Spinal cord (tissue), 10 donors: Measurements from ENCODE around the gene TRPV2. TPM values are rescaled to one million over a fixed set of nuclear protein-coding genes. Genes with fewer than 3 reads are reported as not detected.
"Not testable (repeated sequence)": the region's sequence is repeated elsewhere in the genome, so short reads cannot be mapped to it uniquely, and the experiment has no call there.

Source experiments
- DNase-seq, 6 donors: peaks; one replicate each; pipeline versions ENCODE4 v3.0.0 to v3.0.0-alpha.2; 2013 to 2015; ENCODE audit warnings: low spot score in 6 of 6, low read depth in 4 of 6
- H3K27ac ChIP-seq: one replicate; pipeline ENCODE4 v1.5.1; 2013; ENCODE audit warnings: low read depth, low read length, control low read depth
- H3K27me3 ChIP-seq: one replicate; pipeline ENCODE4 v1.6.1; 2013; ENCODE audit warnings: low read length; ENCODE audit not compliant: control insufficient read depth, insufficient read depth
- H3K36me3 ChIP-seq: one replicate; pipeline ENCODE4 v1.6.1; 2013; ENCODE audit warnings: low read length; ENCODE audit not compliant: control insufficient read depth, insufficient read depth
- H3K4me1 ChIP-seq: one replicate; pipeline ENCODE4 v1.6.1; 2013; ENCODE audit warnings: low read length; ENCODE audit not compliant: control insufficient read depth, insufficient read depth
- H3K4me3 ChIP-seq: one replicate; pipeline ENCODE4 v1.5.1; 2013; ENCODE audit warnings: low read depth, low read length, control low read depth
- H3K9me3 ChIP-seq: one replicate; pipeline ENCODE4 v1.6.1; 2013; ENCODE audit warnings: low read length; ENCODE audit not compliant: control insufficient read depth, insufficient read depth
- WGBS: methylation state at CpG from one replicate; pipeline ENCODE4 v1.1.5; 2013; ENCODE audit warnings: missing lambda C conversion rate; ENCODE audit not compliant: insufficient coverage; 5-methylcytosine and 5-hydroxymethylcytosine counted together
- polyA plus RNA-seq, 2 donors: library from polyadenylated mRNA; unstranded; fragments of 120-200 nt; gene quantifications; one replicate each; pipeline ENCODE4 v1.2.1, GENCODE V29; 2013; ENCODE audit not compliant: insufficient read length in 2 of 2
- total RNA-seq, 2 donors: library from RNA; depleted of rRNA in 1 of 2; stranded (reverse); fragments of 120-200 nt in 1 of 2; fragments of >200 nt in 1 of 2; gene quantifications; one replicate each; pipeline versions ENCODE4 v1.2.3 to v1.2.4, GENCODE V29; 2013 to 2014
- donor health status: healthy.

The TRPV2 gene
- total and polyA plus RNA-seq, 4 donors: 4.5 to 19.3 (median 16.9) TPM

DNA sequence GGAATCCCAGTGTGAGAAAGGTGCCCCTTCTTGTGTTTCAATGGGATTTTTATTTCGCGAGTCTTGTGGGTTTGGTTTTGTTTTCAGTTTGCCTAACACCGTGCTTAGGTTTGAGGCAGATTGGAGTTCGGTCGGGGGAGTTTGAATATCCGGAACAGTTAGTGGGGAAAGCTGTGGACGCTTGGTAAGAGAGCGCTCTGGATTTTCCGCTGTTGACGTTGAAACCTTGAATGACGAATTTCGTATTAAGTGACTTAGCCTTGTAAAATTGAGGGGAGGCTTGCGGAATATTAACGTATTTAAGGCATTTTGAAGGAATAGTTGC, 33.9 kb upstream of the TRPV2 start:
- DNase-seq: no peak
- H3K27me3 ChIP-seq: no peaks in the 10 kb centered on the region
- H3K4me1 ChIP-seq: peaks cover 35% of the 10 kb centered on the region
- H3K4me3 ChIP-seq: peak overlapping the region; percentile 77
- no peaks in the 10 kb centered on the region for H3K9me3 ChIP-seq
- peak overlapping the region; percentile 99 for H3K27ac ChIP-seq
- peaks cover 17% of the 10 kb centered on the region for H3K36me3 ChIP-seq
- WGBS: 3% methylated on average over 14 of the region's 14 CpGs

DNA sequence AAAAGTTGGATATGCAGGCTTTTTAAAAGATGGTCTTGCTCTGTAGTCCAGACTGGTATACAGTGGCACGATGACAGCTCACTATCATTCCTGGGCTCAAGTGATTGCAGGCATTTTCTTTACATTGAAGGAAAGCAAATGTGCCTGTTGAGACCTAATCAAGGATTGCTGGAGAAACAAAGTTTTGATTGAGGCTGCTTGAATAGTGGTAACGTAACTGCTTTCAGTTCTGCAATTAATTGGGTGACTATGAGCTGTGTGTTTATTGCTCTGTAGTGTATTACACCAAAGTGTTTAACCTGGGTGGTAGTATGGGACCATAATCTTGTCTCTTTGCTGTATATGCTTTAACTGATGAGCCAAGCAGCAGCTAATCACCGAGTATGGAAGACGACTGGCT, 32.2 kb upstream of the TRPV2 start:
- H3K27me3 ChIP-seq: peaks cover 3% of the 10 kb centered on the region
- H3K9me3 ChIP-seq: no peaks in the 10 kb centered on the region
- DNase-seq: no peak
- no peak overlapping the region for H3K27ac ChIP-seq
- WGBS: 84% methylated on average over 4 of the region's 4 CpGs
- H3K36me3 ChIP-seq: peaks cover 17% of the 10 kb centered on the region
- H3K4me1 ChIP-seq: peaks cover 45% of the 10 kb centered on the region
- no peak overlapping the region for H3K4me3 ChIP-seq

GRCh38 chr17:16383772-16384287, 31.5 kb upstream of the TRPV2 start:
- Histone ChIP-seq H3K9me3 (no peaks in the 10 kb centered on the region), H3K36me3 (peaks cover 17% of the 10 kb centered on the region), H3K4me1 (peaks cover 42% of the 10 kb centered on the region), H3K27ac (no peak overlapping the region), H3K4me3 (no peak overlapping the region), H3K27me3 (peaks cover 3% of the 10 kb centered on the region)
- DNase-seq: no peak
- WGBS: 100% methylated on average over 1 of the region's 5 CpGs

- Histone ChIP-seq H3K27me3 (peaks cover 3% of the 10 kb centered on the region), H3K36me3 (peaks cover 17% of the 10 kb centered on the region), H3K27ac (no peak overlapping the region), H3K4me1 (peaks cover 38% of the 10 kb centered on the region), H3K4me3 (no peak overlapping the region), H3K9me3 (no peaks in the 10 kb centered on the region)
- WGBS: no CpG with 5 or more reads among the region's 5 CpGs
- DNase-seq: no peak
These were observed 30.8 kb upstream of the TRPV2 start for GRCh38 chr17:16384557-16384956.

GRCh38 chr17:16386126-16386507, 29.3 kb upstream of the TRPV2 start:
- peaks cover 17% of the 10 kb centered on the region for H3K36me3 ChIP-seq
- H3K27ac ChIP-seq, H3K27me3 ChIP-seq, DNase-seq, H3K9me3 ChIP-seq: not testable (repeated sequence)
- peak overlapping the region; percentile 53 for H3K4me3 ChIP-seq
- H3K4me1 ChIP-seq: peaks cover 32% of the 10 kb centered on the region
- 50% methylated on average over 17 of the region's 23 CpGs for WGBS

DNA sequence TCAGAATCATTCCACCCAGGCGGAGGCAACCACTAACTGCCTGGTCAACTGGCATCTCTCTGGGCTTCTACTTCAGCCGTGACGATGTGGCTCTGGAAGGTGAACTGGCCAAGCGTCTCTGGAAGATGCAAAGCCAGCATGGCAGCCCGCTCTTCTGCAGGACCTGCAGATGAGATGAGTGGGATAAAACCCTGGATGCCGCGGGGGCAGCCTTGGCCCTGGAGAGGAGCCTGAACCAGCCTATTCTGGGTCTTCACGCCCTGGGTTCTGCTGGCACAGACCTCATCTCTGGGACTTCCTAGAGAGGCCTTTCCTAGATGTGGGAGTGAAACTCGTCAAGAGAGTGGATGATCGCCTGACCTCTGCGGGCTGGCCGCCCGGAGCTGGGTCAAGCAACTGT, 23.9 kb upstream of the TRPV2 start:
- Histone ChIP-seq H3K4me3 (no peak overlapping the region), H3K4me1 (peaks cover 10% of the 10 kb centered on the region), H3K36me3 (no peaks in the 10 kb centered on the region), H3K27ac (no peak overlapping the region), H3K9me3 (no peaks in the 10 kb centered on the region), H3K27me3 (peaks cover 3% of the 10 kb centered on the region)
- 97% methylated on average over 13 of the region's 13 CpGs for WGBS
- DNase-seq: no peak

DNA sequence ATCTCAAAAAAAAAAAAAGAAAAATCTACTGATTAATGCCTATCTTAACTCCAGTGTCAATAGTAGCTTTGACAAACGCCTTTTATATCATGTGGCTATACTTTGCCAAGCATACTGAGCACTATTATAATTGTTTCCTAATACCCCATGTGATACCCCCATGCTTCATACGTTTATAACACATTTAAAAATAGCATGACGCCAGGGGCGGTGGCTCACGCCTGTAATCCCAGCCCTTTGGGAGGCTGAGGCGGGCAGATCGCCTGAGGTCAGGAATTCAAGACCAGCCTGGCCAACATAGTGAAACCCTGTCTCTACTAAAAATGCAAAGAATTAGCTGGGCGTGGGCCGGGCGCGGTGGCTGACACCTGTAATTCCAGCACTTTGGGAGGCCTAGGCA, 22.9 kb upstream of the TRPV2 start:
- not testable (repeated sequence) for H3K36me3 ChIP-seq
- WGBS: 93% methylated on average over 11 of the region's 11 CpGs

GRCh38 chr17:16395887-16396286, 19.5 kb upstream of the TRPV2 start:
- not testable (repeated sequence) for H3K27ac ChIP-seq, DNase-seq, H3K4me1 ChIP-seq, H3K4me3 ChIP-seq, H3K27me3 ChIP-seq, H3K36me3 ChIP-seq, H3K9me3 ChIP-seq
- WGBS: 40% methylated on average over 1 of the region's 4 CpGs

More for the DNA sequence above, 22.9 kb upstream of the TRPV2 start:
- not testable (repeated sequence) for H3K9me3 ChIP-seq, H3K4me1 ChIP-seq, H3K4me3 ChIP-seq, H3K27me3 ChIP-seq, H3K27ac ChIP-seq, DNase-seq

GRCh38 chr17:16396693-16397092, 18.7 kb upstream of the TRPV2 start:
- not testable (repeated sequence) for DNase-seq, H3K27ac ChIP-seq
- 86% methylated on average over 2 of the region's 2 CpGs for WGBS

GRCh38 chr17:16398270-16399267, 16.8 kb upstream of the TRPV2 start:
- Histone ChIP-seq H3K9me3 (no peaks in the 10 kb centered on the region), H3K27me3 (no peaks in the 10 kb centered on the region), H3K4me1 (no peaks in the 10 kb centered on the region), H3K4me3 (no peak overlapping the region), H3K36me3 (no peaks in the 10 kb centered on the region), H3K27ac (no peak overlapping the region)
- WGBS: 26% methylated on average over 4 of the region's 9 CpGs
- DNase-seq: peak in 1 of 6 donors; percentile 32

More at GRCh38 chr17:16396693-16397092, 18.7 kb upstream of the TRPV2 start:
- not testable (repeated sequence) for H3K4me3 ChIP-seq, H3K4me1 ChIP-seq, H3K36me3 ChIP-seq, H3K9me3 ChIP-seq, H3K27me3 ChIP-seq
